Measurements from ENCODE around the gene INPP5D.

- TF ChIP-seq SMC3 (IDR thresholded peaks at IDR 0.05) (no peak), CTCF (IDR thresholded peaks at IDR 0.05) (no peak)
Observed at GRCh38 chr2:233059797-233060500, at the start of gene INPP5D.

Data from A549 (cell line).